Measurements from ENCODE around the gene FAM149B1. TPM values are rescaled to one million over a fixed set of nuclear protein-coding genes. Genes with fewer than 3 reads are reported as not detected.

Gene FAM149B1
- total RNA-seq, 2 experiments from 2014 or later = 13.8 to 15.0 TPM

DNA sequence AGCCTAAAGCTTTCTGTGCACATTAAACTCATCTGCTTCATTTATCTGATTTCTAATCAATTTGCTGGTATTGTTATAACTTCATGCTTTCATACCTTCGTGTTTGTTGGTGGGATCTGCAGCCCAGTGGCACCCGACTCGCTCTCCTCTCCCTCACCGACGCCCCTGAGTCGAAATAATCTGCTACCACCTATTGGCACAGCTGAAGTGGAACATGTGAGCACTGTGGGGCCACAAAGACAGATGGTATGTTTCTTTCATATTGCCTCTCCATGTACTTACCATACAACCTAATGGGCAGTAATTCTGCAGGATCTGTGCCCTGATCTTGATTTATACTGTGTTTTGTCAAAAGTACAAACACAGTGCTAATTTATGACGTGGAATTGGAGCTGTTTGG is 66.8 kb downstream of the FAM149B1 start:
- Mint-ChIP-seq H3K27ac (no peak overlapping the region), H3K4me1 (ENCODE audit: low read depth) (no peaks in the 10 kb centered on the region), H3K9me3 (ENCODE audit: insufficient read depth) (no peaks in the 10 kb centered on the region), H3K36me3 (ENCODE audit: low read depth) (peaks cover 43% of the 10 kb centered on the region), H3K27me3 (ENCODE audit: low read depth) (no peaks in the 10 kb centered on the region), H3K4me3 (no peak overlapping the region)
- ATAC-seq = no peak
- POLR2A ChIA-PET = interaction anchor here (1.7 kb wide), 1 partner anchor 12 kb away, joined by 12 read pairs; the partner anchor contains the start of gene DNAJC9
- DNase-seq = no peak
- CTCF ChIA-PET = interaction anchor here (0.9 to 1.5 kb wide), 2 partner anchors 8 to 12 kb away, joined by 3 to 5 read pairs; partner anchors contain the start of gene DNAJC9

DNA sequence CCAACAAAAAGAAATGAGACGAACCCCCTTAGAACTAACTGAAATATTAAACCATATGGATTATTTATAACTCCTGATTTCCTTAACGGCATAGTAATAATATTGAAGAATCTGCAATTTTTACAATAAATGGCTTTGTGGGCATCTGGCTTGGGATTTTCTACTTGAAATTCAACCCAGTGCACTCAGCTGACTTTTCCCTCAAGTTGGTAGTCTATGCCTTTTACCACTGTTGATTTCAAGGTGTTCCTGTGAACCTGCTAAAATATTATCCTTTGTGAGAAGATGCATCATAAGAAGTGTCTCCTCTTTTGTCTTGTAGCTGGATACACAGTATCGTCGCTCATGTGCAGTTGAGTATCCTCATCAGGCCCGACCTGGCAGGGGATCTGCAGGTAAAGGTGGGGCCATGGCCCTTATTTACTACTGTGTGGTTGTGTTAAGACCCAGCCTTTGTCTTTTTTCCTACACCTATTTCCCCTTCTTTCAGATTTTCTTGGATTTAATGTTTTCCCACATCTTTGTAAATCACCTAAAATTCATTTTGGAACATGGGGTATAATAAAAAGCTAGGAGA is 71.2 kb downstream of the FAM149B1 start:
- CTCF ChIA-PET = interaction anchor here (0.9 to 2.6 kb wide), 2 partner anchors 8 to 20 kb away, joined by 3 to 9 read pairs; partner anchors contain the start of gene DNAJC9
- POLR2A ChIA-PET = interaction anchor here (1.6 kb wide), 1 partner anchor 8 kb away, joined by 8 read pairs; the partner anchor contains the start of gene DNAJC9
- peaks cover 25% of the 10 kb centered on the region for H3K4me1 Mint-ChIP-seq (ENCODE audit: low read depth)
- H3K4me3 Mint-ChIP-seq = no peak overlapping the region
- peaks cover 64% of the 10 kb centered on the region for H3K36me3 Mint-ChIP-seq (ENCODE audit: low read depth)
- H3K27ac Mint-ChIP-seq = no peak overlapping the region
- no peaks in the 10 kb centered on the region for H3K9me3 Mint-ChIP-seq (ENCODE audit: insufficient read depth)
- ATAC-seq = no peak
- H3K27me3 Mint-ChIP-seq (ENCODE audit: low read depth) = no peaks in the 10 kb centered on the region
- no peak for DNase-seq

DNA sequence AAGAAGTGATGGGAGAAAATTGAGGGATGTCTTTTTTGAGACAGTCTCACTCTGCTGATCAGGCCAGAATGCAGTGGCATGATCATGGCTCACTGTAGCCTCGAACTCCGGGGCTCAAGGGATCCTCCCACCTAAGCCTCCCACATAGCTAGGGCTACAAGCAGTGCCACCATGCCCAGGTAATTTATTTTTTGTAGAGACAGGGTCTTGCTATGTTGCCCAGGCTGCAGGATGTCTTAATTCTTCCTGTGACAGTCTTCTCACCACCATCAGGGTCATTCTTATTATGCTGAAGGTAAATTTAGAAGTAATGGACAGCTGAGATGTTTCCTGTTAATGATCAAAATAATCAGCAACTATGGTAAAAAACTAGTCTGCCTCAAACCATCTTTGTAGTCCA is 72.0 kb downstream of the FAM149B1 start:
- POLR2A ChIA-PET = interaction anchor here (0.7 kb wide), 1 partner anchor 16 kb away, joined by 3 read pairs; no protein-coding TSS in a partner anchor
- Mint-ChIP-seq H3K27me3 (ENCODE audit: low read depth) (no peaks in the 10 kb centered on the region), H3K36me3 (ENCODE audit: low read depth) (peaks cover 69% of the 10 kb centered on the region), H3K9me3 (ENCODE audit: insufficient read depth) (no peaks in the 10 kb centered on the region), H3K4me1 (ENCODE audit: low read depth) (peaks cover 33% of the 10 kb centered on the region), H3K4me3 (no peak overlapping the region), H3K27ac (no peak overlapping the region)
- ATAC-seq (no peak), DNase-seq (no peak)
- CTCF ChIA-PET = interaction anchor here (0.8 kb wide), 1 partner anchor 13 kb away, joined by 3 read pairs; no protein-coding TSS in a partner anchor

DNA sequence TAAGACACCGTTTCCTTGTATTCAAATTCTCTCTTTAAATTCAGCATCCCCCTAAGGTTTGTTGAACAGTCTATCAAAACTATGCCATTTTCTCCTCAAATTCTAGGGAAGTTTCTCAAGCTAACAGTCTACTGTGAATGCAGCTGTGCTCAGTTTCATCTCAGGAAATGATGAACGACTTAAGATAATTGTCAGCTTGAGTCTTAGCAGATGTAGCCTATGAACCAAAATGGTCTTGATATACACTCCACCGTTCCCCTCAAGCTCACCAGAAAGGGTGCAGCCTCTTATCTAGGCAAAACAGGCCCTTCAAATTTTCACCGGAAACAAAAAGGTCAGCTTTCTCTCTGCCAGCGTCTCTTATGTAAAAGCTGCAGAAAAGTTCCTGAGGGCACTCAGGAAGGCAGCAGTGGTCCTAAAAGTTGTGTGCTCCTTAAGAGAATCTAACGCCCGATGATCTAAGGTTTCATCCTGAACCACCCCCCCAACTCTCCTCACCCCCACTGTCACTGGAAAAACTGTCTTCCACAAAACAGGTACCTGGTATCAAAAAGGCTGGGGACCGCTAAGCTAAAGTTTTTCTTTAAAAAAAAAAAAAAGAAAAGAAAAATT is 77.1 kb downstream of the FAM149B1 start:
- H3K27me3 Mint-ChIP-seq (ENCODE audit: low read depth) = no peaks in the 10 kb centered on the region
- H3K9me3 Mint-ChIP-seq (ENCODE audit: insufficient read depth) = no peaks in the 10 kb centered on the region
- H3K27ac Mint-ChIP-seq = peak overlapping the region; percentile 72
- DNase-seq (no peak), ATAC-seq (no peak)
- CTCF ChIA-PET = interaction anchor here (0.6 to 1.5 kb wide), 3 partner anchors 11 to 641 kb away, joined by 3 to 5 read pairs (median 4); no protein-coding TSS in a partner anchor
- H3K4me1 Mint-ChIP-seq (ENCODE audit: low read depth) = peaks cover 56% of the 10 kb centered on the region
- H3K4me3 Mint-ChIP-seq = peak overlapping the region; percentile 100
- POLR2A ChIA-PET = no interaction called here
- H3K36me3 Mint-ChIP-seq (ENCODE audit: low read depth) = peaks cover 77% of the 10 kb centered on the region

DNA sequence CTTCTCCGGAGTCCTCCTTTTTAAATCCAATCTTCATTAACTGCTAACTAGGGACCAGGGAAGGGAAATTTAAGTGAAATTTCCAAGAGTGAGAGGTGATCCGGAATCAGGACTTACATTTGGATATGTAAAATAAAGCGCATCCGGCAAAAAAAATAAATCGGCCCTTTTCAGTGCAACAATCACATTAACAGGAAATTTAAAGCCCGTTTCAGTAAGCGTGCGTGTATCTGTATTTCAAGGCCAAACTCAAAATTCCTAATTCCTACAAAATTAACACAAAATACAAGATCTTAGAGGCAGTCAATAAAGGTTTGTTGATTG is 78.4 kb downstream of the FAM149B1 start:
- ChIA-PET POLR2A (interaction anchor here (0.5 to 2.1 kb wide), 16 partner anchors 8 to 634 kb away, joined by 3 to 12 read pairs (median 6); partner anchors contain the start of genes ANXA7, CFAP70, ECD and FAM149B1), CTCF (interaction anchor here (0.6 to 2.0 kb wide), 10 partner anchors 8 to 1636 kb away, joined by 3 to 9 read pairs (median 4); partner anchors contain the start of genes CFAP70 and PPP3CB)
- no peak for ATAC-seq
- no peaks in the 10 kb centered on the region for H3K9me3 Mint-ChIP-seq (ENCODE audit: insufficient read depth)
- H3K27me3 Mint-ChIP-seq (ENCODE audit: low read depth) = no peaks in the 10 kb centered on the region
- DNase-seq = no peak
- peak overlapping the region; percentile 100 for H3K4me3 Mint-ChIP-seq
- H3K27ac Mint-ChIP-seq = peak overlapping the region; percentile 98
- H3K36me3 Mint-ChIP-seq (ENCODE audit: low read depth) = peaks cover 78% of the 10 kb centered on the region
- peaks cover 61% of the 10 kb centered on the region for H3K4me1 Mint-ChIP-seq (ENCODE audit: low read depth)

DNA sequence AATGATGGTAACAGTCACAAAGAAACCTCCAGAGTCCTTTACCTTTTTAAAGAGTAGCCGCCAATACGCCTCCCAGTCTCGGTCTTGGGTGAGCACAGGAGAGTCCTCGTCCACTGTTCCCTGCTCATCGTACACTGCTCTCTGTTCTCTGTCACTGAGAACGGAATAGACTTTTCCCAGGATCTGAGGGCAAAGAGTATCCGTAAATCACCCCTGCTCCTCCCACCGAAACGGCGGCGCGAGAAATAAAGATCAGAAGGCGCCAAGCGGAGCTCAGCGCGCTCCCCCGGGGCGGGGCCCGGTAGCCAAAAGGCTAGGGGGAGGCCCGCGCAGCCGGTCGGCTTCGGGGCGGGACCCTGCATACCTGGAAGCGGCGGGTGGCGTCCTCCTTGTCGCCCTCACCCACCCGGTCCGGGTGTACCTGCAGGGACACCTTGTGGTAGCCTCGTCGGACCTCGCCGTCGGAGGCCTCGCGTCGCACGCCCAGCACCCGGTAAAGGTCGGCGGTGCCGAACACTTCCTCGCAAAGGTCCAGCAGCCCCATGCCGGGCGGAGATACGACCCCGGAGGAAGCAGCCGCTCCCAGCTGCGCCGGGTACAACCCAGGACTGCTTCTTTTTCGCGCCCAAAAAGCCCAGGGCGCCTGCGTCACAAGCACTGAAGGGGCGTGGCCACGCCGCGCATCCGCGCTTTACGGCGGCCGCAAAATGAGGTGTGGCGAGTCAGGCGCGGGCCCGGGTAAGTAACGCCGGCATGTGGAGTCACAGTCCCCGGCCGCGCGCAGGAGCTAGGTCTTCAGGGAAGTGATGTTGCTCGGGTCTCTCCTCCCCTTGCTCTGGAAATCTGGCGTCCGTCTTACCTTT is 79.0 kb downstream of the FAM149B1 start, which contains the start of gene DNAJC9:
Gene DNAJC9, minus strand, starts transcription at position 610 of the 863 bp plus-strand sequence. Its CDS starts 66 bp downstream, at position 544.
- H3K4me3 Mint-ChIP-seq = peak within 1 kb of the TSS; percentile 100
- DNase-seq (peak; percentile 98), ATAC-seq (peak; percentile 95)
- H3K27me3 Mint-ChIP-seq (ENCODE audit: low read depth) = no peaks in the 10 kb centered on the region
- H3K27ac Mint-ChIP-seq = peak within 1 kb of the TSS; percentile 98
- POLR2A ChIA-PET = interaction anchor here (0.5 to 2.1 kb wide), 23 partner anchors 9 to 950 kb away, joined by 3 to 12 read pairs (median 4); partner anchors contain the start of genes ANXA7, CFAP70, ECD and FAM149B1
- peaks cover 64% of the 10 kb centered on the region for H3K4me1 Mint-ChIP-seq (ENCODE audit: low read depth)
- CTCF ChIA-PET = interaction anchor here (0.9 to 2.0 kb wide), 10 partner anchors 9 to 397 kb away, joined by 3 to 9 read pairs (median 4); partner anchors contain the start of genes CFAP70 and PPP3CB
- H3K36me3 Mint-ChIP-seq (ENCODE audit: low read depth) = peaks cover 82% of the 10 kb centered on the region
- H3K9me3 Mint-ChIP-seq (ENCODE audit: insufficient read depth) = no peaks in the 10 kb centered on the region

DNA sequence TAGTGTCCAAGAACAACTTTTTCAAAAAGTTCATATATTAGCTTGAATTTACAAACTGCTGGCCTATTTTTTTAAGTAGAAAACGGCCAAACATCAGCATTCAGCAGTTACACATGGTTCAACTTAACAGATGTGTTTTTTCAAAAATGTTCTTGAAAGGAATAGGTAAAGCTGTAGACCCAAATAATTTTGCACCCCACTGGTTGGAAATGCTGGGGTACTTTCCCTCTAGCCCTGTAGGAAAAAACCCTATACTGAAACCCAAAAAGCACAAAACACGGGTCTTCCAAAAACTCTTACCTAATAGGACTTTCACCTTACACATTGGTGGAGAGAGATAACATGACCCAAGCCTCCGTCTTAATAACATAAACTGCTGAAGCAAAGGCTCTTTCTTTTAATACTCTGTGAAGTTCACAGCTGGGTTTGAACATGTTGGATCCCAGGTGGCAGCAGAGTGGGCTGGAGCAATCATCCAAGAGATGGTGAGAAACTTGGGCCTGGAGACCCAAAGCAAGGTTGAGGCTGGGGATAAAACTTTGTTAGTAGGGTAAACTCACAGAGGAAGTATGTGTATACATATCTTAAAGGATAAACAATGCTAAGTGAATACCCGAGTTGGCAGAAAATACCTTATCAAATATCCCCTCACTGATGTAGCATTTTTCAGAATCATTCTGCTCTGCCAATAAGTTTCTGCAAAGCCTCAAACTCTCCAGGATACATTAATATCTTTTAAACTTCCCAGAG is 79.8 kb downstream of the FAM149B1 start:
- Mint-ChIP-seq H3K27ac (peak overlapping the region; percentile 98), H3K9me3 (ENCODE audit: insufficient read depth) (no peaks in the 10 kb centered on the region), H3K36me3 (ENCODE audit: low read depth) (peaks cover 83% of the 10 kb centered on the region), H3K4me3 (peak overlapping the region; percentile 100), H3K27me3 (ENCODE audit: low read depth) (no peaks in the 10 kb centered on the region), H3K4me1 (ENCODE audit: low read depth) (peaks cover 59% of the 10 kb centered on the region)
- ChIA-PET POLR2A (interaction anchor here (0.6 to 2.1 kb wide), 15 partner anchors 10 to 950 kb away, joined by 3 to 12 read pairs (median 7); partner anchors contain the start of genes ANXA7, CFAP70, ECD and FAM149B1), CTCF (interaction anchor here (0.9 to 2.0 kb wide), 8 partner anchors 10 to 396 kb away, joined by 3 to 9 read pairs (median 4); partner anchors contain the start of genes CFAP70 and PPP3CB)
- ATAC-seq = no peak
- DNase-seq = no peak

DNA sequence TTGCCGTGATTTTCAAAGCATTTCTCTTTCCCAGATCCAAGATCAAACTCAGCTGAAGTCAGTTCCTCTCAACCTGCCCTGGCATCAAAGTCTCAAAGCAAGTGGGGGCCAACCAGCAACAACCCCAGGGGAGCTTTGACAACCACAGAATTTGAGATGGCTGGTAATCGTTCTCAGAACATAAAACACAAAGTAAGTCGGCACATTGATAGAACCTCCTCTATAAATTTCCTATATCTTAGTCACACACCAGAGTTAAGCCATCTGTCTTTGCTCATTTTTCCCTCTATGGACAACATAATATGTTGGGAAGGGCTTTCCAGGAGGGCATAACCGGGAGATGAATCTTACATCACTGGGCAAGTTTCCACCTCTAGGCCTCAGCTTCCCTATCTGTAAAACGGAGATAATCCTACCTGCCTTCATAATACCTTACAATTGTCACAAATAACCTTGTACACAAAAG is 80.4 kb downstream of the FAM149B1 start:
- peak overlapping the region; percentile 100 for H3K4me3 Mint-ChIP-seq
- ATAC-seq = no peak
- H3K4me1 Mint-ChIP-seq (ENCODE audit: low read depth) = peaks cover 55% of the 10 kb centered on the region
- peaks cover 81% of the 10 kb centered on the region for H3K36me3 Mint-ChIP-seq (ENCODE audit: low read depth)
- CTCF ChIA-PET = interaction anchor here (1.2 to 2.0 kb wide), 2 partner anchors 110 to 151 kb away, joined by 3 to 6 read pairs; partner anchors contain the start of gene CFAP70
- POLR2A ChIA-PET = no interaction called here
- no peak for DNase-seq
- H3K9me3 Mint-ChIP-seq (ENCODE audit: insufficient read depth) = no peaks in the 10 kb centered on the region
- peak overlapping the region; percentile 98 for H3K27ac Mint-ChIP-seq
- no peaks in the 10 kb centered on the region for H3K27me3 Mint-ChIP-seq (ENCODE audit: low read depth)

DNA sequence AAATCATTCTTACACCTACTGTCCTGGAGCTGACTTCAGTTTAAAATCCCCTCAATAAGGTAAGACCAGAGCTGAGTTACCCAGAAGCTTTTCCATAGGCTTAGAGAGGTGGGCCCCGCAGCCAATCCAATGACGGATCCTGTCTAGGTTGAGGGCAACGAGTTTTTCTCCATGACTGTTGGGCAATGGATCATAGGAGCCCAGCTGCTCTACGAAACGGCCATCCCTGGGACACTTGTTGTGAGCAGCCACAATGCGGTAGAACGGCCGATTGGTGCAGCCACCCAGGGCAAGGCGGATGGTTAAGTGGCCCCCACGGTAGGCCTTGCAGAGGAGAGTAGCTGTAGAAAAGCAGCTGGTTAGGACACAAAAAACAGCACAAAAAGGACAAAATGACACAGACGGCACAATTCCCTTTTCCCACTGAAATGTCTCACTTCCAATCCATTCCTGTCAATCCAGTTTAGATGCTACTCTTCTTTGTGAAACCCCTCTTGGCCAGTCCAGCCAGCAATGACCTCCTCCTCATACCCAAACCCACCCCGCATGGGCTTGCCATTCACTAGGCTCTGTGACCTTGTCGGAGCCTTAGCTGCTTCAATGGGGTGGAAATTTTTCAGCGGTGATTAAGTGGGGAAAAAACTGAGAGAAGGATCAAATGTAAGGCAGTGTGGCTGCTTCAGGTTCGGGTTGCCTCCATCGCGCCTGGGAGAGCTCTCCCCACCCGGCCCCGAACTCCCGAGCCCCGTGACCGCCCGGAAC is 83.9 kb downstream of the FAM149B1 start:
- no peaks in the 10 kb centered on the region for H3K27me3 Mint-ChIP-seq (ENCODE audit: low read depth)
- H3K36me3 Mint-ChIP-seq (ENCODE audit: low read depth) = peaks cover 49% of the 10 kb centered on the region
- ATAC-seq = no peak
- H3K4me3 Mint-ChIP-seq = peak overlapping the region; percentile 99
- ChIA-PET POLR2A (interaction anchor here (0.6 to 3.3 kb wide), 12 partner anchors 9 to 374 kb away, joined by 3 to 16 read pairs (median 3); partner anchors contain the start of genes ANXA7, CFAP70 and PPP3CB), CTCF (interaction anchor here (0.8 to 2.9 kb wide), 6 partner anchors 12 to 159 kb away, joined by 3 to 18 read pairs (median 4); no protein-coding TSS in a partner anchor)
- H3K27ac Mint-ChIP-seq = peak overlapping the region; percentile 91
- H3K9me3 Mint-ChIP-seq (ENCODE audit: insufficient read depth) = no peaks in the 10 kb centered on the region
- H3K4me1 Mint-ChIP-seq (ENCODE audit: low read depth) = peaks cover 39% of the 10 kb centered on the region
- no peak for DNase-seq
